Measurements from ENCODE around the gene ZSCAN20.
"Not testable (repeated sequence)": the region's sequence is repeated elsewhere in the genome, so short reads cannot be mapped to it uniquely, and the experiment has no call there.

The ZSCAN20 gene

GRCh38 chr1:33488624-33489023, 16.2 kb downstream of the ZSCAN20 start:
- DNase-seq (ENCODE audit: low read depth in 2 of 2) = no peak

GRCh38 chr1:33494929-33495328, 22.5 kb downstream of the ZSCAN20 start:
- no peak for DNase-seq (ENCODE audit: low read depth in 2 of 2)

- DNase-seq (ENCODE audit: low read depth in 2 of 2) = no peak
Observed at GRCh38 chr1:33497410-33497809, 25.0 kb downstream of the ZSCAN20 start.

GRCh38 chr1:33500547-33500946, 28.1 kb downstream of the ZSCAN20 start:
- no peak for DNase-seq (ENCODE audit: low read depth in 2 of 2)

GRCh38 chr1:33501309-33501708, 28.9 kb downstream of the ZSCAN20 start:
- no peak for DNase-seq (ENCODE audit: low read depth in 2 of 2)

- DNase-seq (ENCODE audit: low read depth in 2 of 2) = no peak
Observed at GRCh38 chr1:33501774-33502173, 29.3 kb downstream of the ZSCAN20 start.

DNA sequence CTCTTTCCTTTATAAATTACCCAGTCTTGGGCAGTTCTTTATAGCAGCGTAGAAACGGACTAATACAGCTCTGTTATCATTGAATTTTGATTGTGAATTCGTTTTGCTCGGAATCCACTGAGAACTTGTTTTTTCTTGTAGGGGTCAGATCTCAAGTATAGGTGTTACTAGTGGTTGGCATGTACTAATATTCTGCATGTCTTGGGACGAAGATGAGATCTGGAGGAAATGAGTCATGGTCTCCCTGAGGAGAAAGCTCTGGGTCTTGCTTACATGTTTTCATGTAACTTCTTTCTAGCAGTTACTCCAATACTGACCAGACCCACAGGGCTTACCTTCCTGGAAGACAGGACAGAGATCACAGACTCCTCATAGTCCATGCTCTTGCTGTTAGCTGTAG, 30.3 kb downstream of the ZSCAN20 start:
- DNase-seq (ENCODE audit: low read depth in 2 of 2) = no peak

- DNase-seq (ENCODE audit: low read depth in 2 of 2) = no peak
Observed at GRCh38 chr1:33503506-33503905, 31.1 kb downstream of the ZSCAN20 start.

GRCh38 chr1:33507661-33508060, 35.2 kb downstream of the ZSCAN20 start:
- DNase-seq (ENCODE audit: low read depth in 2 of 2) = no peak

GRCh38 chr1:33508151-33508550, 35.7 kb downstream of the ZSCAN20 start:
- no peak for DNase-seq (ENCODE audit: low read depth in 2 of 2)

DNA sequence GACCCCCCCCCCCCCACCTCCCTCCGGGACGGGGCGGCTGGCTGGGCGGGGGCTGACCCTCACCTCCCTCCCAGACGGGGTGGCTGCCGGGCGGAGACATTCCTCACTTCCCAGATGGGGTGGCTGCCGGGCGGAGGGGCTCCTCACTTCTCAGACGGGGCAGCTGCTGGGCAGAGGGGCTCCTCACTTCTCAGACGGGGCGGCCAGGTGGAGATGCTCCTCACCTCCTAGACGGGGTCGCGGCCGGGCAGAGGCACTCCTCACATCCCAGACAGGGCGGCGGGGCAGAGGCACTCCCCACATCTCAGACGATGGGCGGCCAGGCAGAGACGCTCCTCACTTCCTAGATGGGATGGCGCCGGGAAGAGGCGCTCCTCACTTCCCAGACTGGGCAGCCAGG, 36.8 kb downstream of the ZSCAN20 start:
- not testable (repeated sequence) for DNase-seq (ENCODE audit: low read depth in 2 of 2)

- no peak for DNase-seq (ENCODE audit: low read depth in 2 of 2)
Observed at GRCh38 chr1:33512226-33513011, 40.0 kb downstream of the ZSCAN20 start.

- no peak for DNase-seq (ENCODE audit: low read depth in 2 of 2)
Observed at GRCh38 chr1:33515112-33515511, 42.7 kb downstream of the ZSCAN20 start.

GRCh38 chr1:33515607-33516006, 43.2 kb downstream of the ZSCAN20 start:
- no peak for DNase-seq (ENCODE audit: low read depth in 2 of 2)

DNA sequence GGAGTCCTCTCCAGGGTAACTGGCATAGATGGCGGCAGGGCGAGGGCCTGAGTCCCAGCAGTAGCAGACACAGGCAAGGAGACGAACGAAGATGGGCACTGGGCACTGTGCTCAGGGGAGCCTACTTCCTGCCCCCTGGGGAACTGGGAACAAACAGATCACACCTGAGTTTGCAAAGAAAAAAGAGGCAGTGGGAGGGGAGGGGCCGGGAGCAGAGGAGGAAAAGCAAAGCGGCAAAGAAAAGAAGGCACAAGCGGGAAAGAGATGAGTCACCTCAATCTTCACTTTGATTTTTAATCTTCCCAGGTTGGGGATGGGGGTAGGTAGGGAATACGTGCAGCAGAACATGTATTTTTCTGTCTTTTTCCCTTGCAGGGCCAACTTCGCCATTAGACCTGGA, 44.0 kb downstream of the ZSCAN20 start:
- DNase-seq (ENCODE audit: low read depth in 2 of 2) = no peak

DNA sequence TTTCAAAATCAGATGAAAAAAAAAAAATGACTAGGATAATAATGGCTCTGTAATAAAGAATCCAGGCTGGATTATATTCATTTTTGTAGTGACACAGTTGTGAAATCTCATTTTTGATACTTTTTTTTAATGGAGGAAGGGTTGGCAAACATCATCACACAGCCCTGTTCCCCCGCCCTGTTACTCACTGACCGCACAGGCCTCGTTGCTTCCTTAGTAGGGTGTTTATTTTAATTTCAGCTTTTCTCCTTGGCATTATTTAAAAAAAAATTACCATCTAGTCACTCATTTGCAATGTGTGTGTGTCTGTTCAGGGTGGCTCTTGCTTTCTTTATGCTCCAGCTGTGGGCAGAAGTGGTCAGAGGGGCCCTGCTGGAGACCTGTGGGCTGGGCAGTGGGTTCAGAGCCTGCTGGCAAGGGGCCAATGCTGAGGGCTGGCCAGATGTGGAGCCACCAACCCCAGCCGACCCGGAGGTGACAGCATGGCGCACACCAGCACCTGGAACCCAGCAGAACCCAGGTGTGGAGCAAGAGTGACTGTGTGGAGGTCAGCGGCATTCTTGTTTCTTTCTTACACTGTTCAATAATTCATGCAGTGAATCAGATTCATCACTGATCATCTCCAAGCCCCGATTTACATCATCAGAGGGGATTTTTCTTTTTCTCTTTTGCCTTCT, 44.6 kb downstream of the ZSCAN20 start:
- no peak for DNase-seq (ENCODE audit: low read depth in 2 of 2)

GRCh38 chr1:33517596-33518250, 45.3 kb downstream of the ZSCAN20 start:
- DNase-seq (ENCODE audit: low read depth in 2 of 2) = no peak

GRCh38 chr1:33519240-33519884, 46.9 kb downstream of the ZSCAN20 start:
- DNase-seq (ENCODE audit: low read depth in 2 of 2) = no peak

DNA sequence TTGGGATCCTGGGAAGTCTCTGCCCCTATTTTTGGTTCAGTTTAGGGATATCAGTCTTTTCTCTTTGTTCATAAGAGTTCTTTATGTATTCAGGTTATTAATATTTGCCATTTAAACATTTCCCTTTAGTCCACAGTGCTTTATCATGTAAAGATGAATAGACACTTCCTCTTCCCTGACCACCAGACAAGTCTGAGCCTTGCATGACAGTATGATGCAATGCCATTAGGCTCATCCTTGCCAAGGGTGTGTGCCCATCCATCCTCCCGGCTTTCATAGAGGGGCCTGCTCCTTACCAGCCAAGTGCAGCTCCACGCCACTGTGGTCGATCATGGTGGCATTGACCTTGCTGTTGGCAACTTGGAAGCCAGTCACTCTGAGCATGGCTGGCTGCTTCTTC, 52.1 kb downstream of the ZSCAN20 start:
- no peak for DNase-seq (ENCODE audit: low read depth in 2 of 2)

DNA sequence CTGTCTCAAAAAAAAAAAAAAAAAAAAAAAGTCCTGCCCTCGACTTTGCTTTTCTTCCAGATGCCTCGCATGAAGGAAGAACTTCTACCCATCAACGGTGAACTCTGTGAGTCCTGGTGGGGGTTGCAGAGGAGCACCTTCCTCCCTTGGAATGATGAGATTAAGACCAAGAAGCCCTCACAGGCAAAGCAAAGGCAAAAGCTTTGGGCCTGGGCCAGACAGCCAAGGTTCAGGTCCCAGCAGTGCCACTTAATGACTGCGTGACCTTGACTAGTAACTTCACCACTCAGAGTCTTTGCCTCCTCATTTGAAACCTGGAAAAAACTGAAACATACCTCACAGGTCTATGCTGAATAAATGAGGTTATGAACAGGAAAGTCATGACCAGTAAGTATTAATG, 55.5 kb downstream of the ZSCAN20 start:
- no peak for DNase-seq (ENCODE audit: low read depth in 2 of 2)

- DNase-seq (ENCODE audit: low read depth in 2 of 2) = no peak
Observed at GRCh38 chr1:33529957-33530356, 57.5 kb downstream of the ZSCAN20 start.

DNA sequence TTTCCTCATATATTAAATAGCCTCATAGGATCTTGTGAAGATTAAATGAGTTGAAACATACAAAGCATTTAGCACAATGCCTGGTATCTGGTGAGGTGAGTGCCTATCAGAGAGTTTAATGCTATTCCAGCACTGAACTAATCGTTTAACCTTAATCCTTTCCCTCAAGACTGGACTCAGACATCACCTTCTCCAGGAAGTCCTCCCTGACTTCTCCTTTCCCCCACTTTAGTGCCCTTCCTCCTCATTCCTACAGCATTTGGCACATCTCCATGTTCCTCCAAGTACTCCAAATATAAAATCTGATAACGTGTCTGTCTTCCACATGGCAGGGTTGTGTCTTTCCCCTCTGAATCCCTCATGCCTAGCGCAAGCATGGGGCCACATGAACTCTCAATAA, 59.8 kb downstream of the ZSCAN20 start:
- DNase-seq (ENCODE audit: low read depth in 2 of 2) = no peak

Data from stimulated activated CD8-positive, alpha-beta memory T cell treated with anti-CD3 and anti-CD28 coated beads, Interleukin-7, amount 100 ng/mL, for 1 hour (primary cell).